GM21447 (cell line): Measurements from ENCODE around the gene PGRMC2.

Source experiments
- ATAC-seq: cut with Tn5 transposase; IDR thresholded peaks from one replicate; pipeline ENCODE4 v1.9.1; 2021; ENCODE audit not compliant: unreplicated experiment

Gene PGRMC2

DNA sequence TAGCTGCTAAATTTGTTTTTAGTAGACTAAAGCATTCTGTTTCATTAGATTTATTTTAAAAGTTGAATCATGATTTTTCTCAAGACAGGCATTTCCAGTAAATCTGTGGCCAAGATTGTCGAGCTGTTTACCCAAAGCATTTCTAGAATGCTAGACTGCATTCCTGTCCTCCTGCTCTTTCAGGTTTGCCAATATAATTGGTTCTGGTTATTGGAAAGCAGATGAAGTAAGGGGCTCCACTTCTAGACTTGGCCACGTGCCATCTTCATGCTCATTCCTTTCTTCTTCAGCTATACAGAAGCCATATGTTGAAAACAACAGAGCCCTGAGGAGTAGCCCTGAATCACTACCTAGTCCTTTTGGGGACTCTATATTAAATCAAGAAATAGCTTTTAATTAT is 62.5 kb downstream of the PGRMC2 start:
- no peak for ATAC-seq

DNA sequence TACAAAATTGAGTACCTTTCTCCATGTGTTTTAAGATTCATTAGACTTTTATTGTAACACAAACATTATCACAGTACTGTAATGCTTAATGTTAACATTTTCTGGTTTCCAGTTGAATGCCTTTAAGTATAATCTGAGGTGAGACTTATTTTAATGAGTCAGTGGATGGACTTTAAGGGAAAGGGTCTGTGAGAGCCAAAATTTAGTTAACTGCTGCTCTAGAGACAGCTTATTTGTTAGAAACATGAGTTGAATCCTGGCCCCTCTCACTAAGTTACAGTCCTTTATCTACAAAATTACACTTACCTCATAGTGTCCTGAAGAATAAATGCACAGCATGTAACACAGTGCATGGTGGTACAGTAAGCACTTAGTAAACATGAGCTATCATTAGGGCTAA is 66.0 kb downstream of the PGRMC2 start:
- ATAC-seq, result no peak

DNA sequence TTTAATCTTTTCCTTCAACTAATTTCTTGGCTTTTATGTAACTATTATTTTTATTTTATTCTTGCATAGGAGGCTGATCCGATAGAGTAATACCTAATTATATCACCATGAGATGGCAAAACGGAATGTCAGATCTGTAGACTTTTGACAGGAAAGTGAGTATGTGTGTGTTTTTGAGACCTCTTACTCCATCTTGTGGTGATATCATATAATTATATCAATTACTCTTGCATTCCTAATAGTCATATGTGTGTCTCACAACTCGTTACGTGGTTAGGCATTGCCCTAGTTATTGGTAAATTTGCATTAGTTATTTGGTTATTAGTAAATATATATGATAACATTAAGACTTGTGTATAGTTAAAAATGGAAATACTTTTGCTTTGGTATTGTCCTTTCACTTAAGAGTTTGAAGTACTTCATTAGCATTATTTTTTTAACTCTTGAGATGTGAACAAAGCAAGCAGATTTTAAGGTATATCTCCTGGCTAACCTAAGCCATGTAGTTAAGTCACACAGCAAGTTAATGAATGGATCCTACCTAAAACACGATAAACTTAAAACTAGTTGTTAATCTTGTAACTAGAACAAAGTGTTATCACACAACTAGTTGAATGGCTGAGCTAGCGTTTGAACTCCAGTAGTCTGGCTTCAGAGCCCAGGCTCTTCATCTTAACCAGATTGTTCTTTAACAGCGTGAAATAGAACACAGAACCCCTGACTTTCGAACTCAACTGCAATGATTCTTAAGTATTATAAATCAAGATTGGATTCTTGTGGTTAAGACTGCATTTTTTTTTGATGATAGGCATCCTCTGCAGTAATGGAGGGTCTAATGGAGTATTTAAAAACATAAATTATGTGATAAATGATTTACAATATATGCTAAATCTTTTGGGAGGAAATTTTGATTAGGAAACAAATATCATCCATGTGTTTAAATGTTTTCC is 67.1 kb downstream of the PGRMC2 start:
- ATAC-seq, result no peak
